Gastrocnemius medialis (tissue), 4 donors: ENCODE results near the gene ABCC10. TPM values are rescaled to one million over a fixed set of nuclear protein-coding genes. Genes with fewer than 3 reads are reported as not detected.
A peak's percentile ranks its signal among the peaks of the same experiment; 100 is the strongest.
"Not testable (repeated sequence)": the region's sequence is repeated elsewhere in the genome, so short reads cannot be mapped to it uniquely, and the experiment has no call there.

Experiments
- ATAC-seq, 2 donors: fragments of 150-250 bp; one replicate each; pipeline ENCODE4 v1.9.1; 2016
- DNase-seq, 2 donors: peaks; one replicate each; pipeline ENCODE4 v3.0.0-alpha.2; 2019
- H3K27ac ChIP-seq, 4 donors: fragments of 200-600 bp; sonication (generic); 1 replicate in 1 of 4; 2 replicates in 3 of 4; pipeline ENCODE4 v1.5.1; 2016 to 2018; ENCODE audit warnings: mild to moderate bottlenecking in 2 of 4, moderate library complexity in 1 of 4
- H3K27me3 ChIP-seq, 3 donors: fragments of 200-600 bp; sonication (generic) in 2 of 3; 1 replicate in 1 of 3; 2 replicates in 2 of 3; pipeline versions ENCODE4 v1.5.1 to v1.6.0; 2016 to 2019; ENCODE audit warnings: mild to moderate bottlenecking in 1 of 3, moderate library complexity in 1 of 3
- H3K36me3 ChIP-seq, 2 donors: fragments of 200-600 bp; sonication (generic) in 1 of 2; one replicate each; pipeline ENCODE4 v1.5.1; 2017 to 2018
- H3K4me1 ChIP-seq, 2 donors: fragments of 200-600 bp; sonication (generic) in 1 of 2; one replicate each; pipeline ENCODE4 v1.5.1; 2016 to 2017; ENCODE audit warnings: mild to moderate bottlenecking in 2 of 2
- H3K4me3 ChIP-seq, 4 donors: fragments of 200-600 bp; sonication (generic) in 3 of 4; 1 replicate in 1 of 4; 2 replicates in 3 of 4; pipeline ENCODE4 v1.5.1; 2016 to 2019; ENCODE audit warnings: mild to moderate bottlenecking in 2 of 4
- H3K9me3 ChIP-seq, 3 donors: fragments of 200-600 bp; sonication (generic) in 2 of 3; 1 replicate in 1 of 3; 2 replicates in 2 of 3; pipeline ENCODE4 v1.5.1; 2016 to 2019
- POLR2A ChIP-seq, 2 donors: fragments of 450-650 bp; IDR thresholded peaks; one replicate each; pipeline ENCODE4 v1.6.1; 2017; ENCODE audit warnings: antibody characterized with exemption in 2 of 2, mild to moderate bottlenecking in 2 of 2, moderate library complexity in 2 of 2
- in situ Hi-C, 4 donors: fragments of 200-750 bp; cut with MboI; loops; one replicate each; pipeline versions ENCODE4 v1.15.0 to v1.8.0; 2017; ENCODE audit warnings: low sequenced_read_pairs in 4 of 4
- intact Hi-C: fragments of 100-400 bp; cut with DNase I; formaldehyde crosslinking; loops from one replicate; pipeline ENCODE4 v1.15.1; 2023; ENCODE audit warnings: low total_unique reads
- total RNA-seq, 4 donors: library from RNA; depleted of rRNA; stranded (reverse); fragments of >200 nt; gene quantifications; one replicate each; pipeline versions ENCODE4 v1.1.0 to v1.2.3, GENCODE V29; 2016
- TF ChIP-seq, protein P1 (sequence below), 5 experiments: fragments of 450-650 bp in 3 of 5; fragments of 200-600 bp in 2 of 5; sonication (generic) in 2 of 5; IDR thresholded peaks in 4 of 5; conservative IDR thresholded peaks in 1 of 5; 1 replicate in 4 of 5; 2 replicates in 1 of 5; pipeline ENCODE4 v1.5.1; 2016 to 2019; ENCODE audit warnings: antibody characterized with exemption in 5 of 5, mild to moderate bottlenecking in 3 of 5, moderate library complexity in 3 of 5

ABCC10 gene
- total RNA-seq, 4 donors from 2014 or later, result 5.3 to 11.8 (median 8.6) TPM

DNA sequence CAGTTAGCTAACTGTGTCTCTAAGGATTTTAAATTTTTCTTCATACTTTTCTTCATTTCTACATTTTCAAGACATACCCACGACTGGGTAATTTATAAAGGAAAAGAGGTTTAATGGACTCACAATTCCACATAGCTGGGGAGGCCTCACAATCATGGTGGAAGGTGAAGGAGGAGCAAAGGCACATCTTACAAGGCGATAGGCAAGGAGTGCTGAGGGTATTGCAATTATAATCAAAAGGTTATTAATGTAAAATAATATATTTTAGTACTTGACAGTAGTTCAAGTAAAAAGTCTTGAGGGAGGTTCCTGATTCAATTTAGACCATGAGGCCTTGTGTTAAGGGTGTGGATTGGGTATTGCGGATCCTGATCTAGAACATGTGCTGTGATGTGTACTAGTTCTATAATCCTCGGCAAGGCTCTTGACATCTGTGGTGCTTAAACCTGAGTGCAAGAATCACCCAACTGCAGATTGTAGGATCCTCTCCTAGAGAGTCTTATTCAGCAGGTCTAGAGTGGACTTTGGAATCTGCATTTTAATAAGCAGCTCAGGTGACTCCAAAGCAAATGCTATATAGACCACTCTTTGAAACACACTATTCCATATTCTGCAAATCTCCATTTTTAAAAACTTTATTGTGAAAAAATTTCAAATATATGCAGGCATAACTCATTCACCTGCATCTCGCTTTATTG is 7.2 kb upstream of the ABCC10 start:
- TF ChIP-seq, protein P1, sequence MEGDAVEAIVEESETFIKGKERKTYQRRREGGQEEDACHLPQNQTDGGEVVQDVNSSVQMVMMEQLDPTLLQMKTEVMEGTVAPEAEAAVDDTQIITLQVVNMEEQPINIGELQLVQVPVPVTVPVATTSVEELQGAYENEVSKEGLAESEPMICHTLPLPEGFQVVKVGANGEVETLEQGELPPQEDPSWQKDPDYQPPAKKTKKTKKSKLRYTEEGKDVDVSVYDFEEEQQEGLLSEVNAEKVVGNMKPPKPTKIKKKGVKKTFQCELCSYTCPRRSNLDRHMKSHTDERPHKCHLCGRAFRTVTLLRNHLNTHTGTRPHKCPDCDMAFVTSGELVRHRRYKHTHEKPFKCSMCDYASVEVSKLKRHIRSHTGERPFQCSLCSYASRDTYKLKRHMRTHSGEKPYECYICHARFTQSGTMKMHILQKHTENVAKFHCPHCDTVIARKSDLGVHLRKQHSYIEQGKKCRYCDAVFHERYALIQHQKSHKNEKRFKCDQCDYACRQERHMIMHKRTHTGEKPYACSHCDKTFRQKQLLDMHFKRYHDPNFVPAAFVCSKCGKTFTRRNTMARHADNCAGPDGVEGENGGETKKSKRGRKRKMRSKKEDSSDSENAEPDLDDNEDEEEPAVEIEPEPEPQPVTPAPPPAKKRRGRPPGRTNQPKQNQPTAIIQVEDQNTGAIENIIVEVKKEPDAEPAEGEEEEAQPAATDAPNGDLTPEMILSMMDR (IDR thresholded peaks at IDR 0.05 in 4 of 5, conservative IDR thresholded peaks at IDR 0.05 in 1 of 5), result no peak
- TF ChIP-seq POLR2A (IDR thresholded peaks at IDR 0.05), result no peak
- no peak for ATAC-seq

DNA sequence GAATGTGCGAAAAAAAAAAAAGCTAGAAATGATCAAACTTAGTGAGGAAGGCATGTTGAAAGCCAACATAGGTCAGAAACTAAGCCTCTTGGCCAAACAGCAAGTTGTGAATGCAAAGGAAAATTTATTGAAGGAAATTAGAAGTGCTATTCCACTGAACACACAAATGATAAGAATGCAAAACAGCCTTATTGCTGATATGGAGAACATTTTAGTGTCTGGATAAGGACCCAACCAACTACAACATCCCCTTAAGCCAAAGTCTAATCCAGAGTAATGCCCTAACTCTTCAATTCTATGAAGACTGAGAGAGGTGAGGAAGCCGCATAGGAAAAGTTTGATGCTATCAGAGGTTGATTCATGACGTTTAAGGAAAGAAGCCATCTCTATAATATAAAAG is 5.5 kb upstream of the ABCC10 start:
- TF ChIP-seq POLR2A (IDR thresholded peaks at IDR 0.05), result no peak
- TF ChIP-seq, protein P1 (IDR thresholded peaks at IDR 0.05 in 4 of 5, conservative IDR thresholded peaks at IDR 0.05 in 1 of 5), result no peak
- H3K4me1 ChIP-seq, result no peaks in the 10 kb centered on the region
- ATAC-seq, result no peak
- no peak for DNase-seq
- no peaks in the 10 kb centered on the region for H3K9me3 ChIP-seq
- no peaks in the 10 kb centered on the region for H3K36me3 ChIP-seq
- H3K4me3 ChIP-seq, result no peak overlapping the region
- intact Hi-C loops, result no loop called here
- in situ Hi-C loops, result no loop called here
- H3K27me3 ChIP-seq, result no peaks in the 10 kb centered on the region
- H3K27ac ChIP-seq, result no peak overlapping the region

More for the DNA sequence above, 7.2 kb upstream of the ABCC10 start:
- no peaks in the 10 kb centered on the region for H3K4me1 ChIP-seq
- in situ Hi-C loops, result no loop called here
- DNase-seq, result no peak
- H3K4me3 ChIP-seq, result no peak overlapping the region
- H3K36me3 ChIP-seq, result no peaks in the 10 kb centered on the region
- intact Hi-C loops, result no loop called here
- no peaks in the 10 kb centered on the region for H3K27me3 ChIP-seq
- H3K9me3 ChIP-seq, result no peaks in the 10 kb centered on the region
- no peak overlapping the region for H3K27ac ChIP-seq

DNA sequence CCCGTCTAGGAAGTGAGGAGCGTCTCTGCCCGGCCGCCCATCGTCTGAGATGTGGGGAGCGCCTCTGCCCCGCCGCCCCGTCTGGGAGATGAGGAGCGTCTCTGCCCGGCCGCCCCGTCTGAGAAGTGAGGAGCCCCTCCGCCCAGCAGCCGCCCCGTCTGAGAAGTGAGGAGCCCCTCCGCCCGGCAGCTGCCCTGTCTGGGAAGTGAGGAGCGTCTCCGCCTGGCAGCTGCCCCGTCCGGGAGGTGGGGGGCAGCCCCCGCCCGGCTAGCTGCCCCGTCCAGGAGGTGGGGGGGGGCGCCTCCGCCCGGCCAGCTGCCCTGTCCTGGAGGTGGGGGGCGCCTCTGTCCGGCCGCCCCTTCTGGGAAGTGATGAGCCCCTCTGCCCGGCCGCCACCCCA is 2.3 kb upstream of the ABCC10 start:
- peaks cover 13 to 15% of the 10 kb centered on the region in 2 donors for H3K4me1 ChIP-seq
- ATAC-seq, H3K36me3 ChIP-seq, H3K27me3 ChIP-seq, DNase-seq, H3K9me3 ChIP-seq, H3K27ac ChIP-seq, in situ Hi-C loops, H3K4me3 ChIP-seq: not testable (repeated sequence)
- intact Hi-C loops, result loop anchor here (5.0 kb wide), 1 partner anchor 253 kb away; the partner anchor contains the start of gene SRF

DNA sequence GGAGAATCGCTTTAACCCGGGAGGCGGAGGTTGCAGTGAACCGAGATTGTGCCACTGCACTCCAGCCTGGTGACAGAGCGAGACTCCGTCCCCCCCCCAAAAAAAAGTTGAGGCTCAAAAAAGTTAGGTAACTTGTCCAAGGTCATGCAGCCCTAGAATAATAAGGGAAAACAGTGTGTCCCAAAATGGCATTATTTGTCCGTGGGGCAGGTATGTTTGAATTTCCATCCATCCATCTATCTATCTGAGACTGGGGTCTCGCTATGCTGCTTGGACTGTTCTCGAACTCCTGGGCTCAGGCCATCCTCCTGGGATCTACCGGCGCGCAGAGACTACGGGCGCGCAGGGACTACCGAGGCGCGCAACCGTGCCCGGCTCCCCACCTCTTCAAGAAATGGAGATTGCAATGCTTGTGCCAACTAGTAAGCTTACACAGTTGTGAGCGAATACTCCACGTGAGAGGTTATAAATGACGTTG is 374 bp upstream of the ABCC10 start:
- H3K4me3 ChIP-seq, result peak overlapping the region; percentile 81 to 92 (median 90)
- in situ Hi-C loops, result no loop called here
- ATAC-seq (no peak), DNase-seq (no peak)
- no peaks in the 10 kb centered on the region for H3K36me3 ChIP-seq
- peak overlapping the region; percentile 82 to 87 (median 87) for H3K27ac ChIP-seq
- TF ChIP-seq, protein P1 (IDR thresholded peaks at IDR 0.05 in 4 of 5, conservative IDR thresholded peaks at IDR 0.05 in 1 of 5), result no peak
- TF ChIP-seq POLR2A (IDR thresholded peaks at IDR 0.05), result no peak
- no peaks in the 10 kb centered on the region for H3K27me3 ChIP-seq
- intact Hi-C loops, result loop anchor here (1.0 to 5.0 kb wide), 3 partner anchors 58 to 255 kb away; partner anchors contain the start of genes POLR1C, SRF, YIPF3 and ZNF318
- no peaks in the 10 kb centered on the region for H3K9me3 ChIP-seq
- peaks cover 13 to 15% of the 10 kb centered on the region in 2 donors for H3K4me1 ChIP-seq

DNA sequence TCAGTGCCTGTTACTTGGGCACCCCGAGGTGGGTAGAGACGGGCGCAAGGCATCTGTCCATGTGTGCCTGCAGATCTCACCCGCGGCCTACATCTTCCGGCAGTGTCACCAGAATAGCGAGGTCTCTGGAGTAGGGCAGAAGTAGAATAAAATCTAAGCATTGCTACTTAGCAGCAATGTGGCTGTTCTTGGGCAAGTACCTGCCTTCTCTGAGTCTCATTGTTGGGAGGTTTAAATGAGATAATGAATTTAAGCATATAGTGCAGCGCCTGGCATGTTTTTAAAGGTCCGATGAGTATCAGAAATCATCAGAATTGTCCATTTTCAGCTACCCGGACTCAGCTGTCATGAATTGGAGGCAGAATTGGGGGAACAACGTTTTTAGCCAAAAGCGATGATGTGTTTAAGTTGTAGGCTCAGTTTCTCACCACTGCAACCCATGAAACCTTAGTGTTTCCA is 800 bp downstream of the ABCC10 start:
- Histone ChIP-seq H3K27me3 (no peaks in the 10 kb centered on the region), H3K27ac (peak overlapping the region; percentile 82 to 87 (median 87)), H3K4me3 (peak overlapping the region; percentile 81 to 92 (median 90)), H3K36me3 (peaks cover 0 to 10% of the 10 kb centered on the region in 2 donors), H3K4me1 (peaks cover 13 to 15% of the 10 kb centered on the region in 2 donors), H3K9me3 (no peaks in the 10 kb centered on the region)
- no peak for TF ChIP-seq POLR2A (IDR thresholded peaks at IDR 0.05)
- TF ChIP-seq, protein P1 (IDR thresholded peaks at IDR 0.05 in 4 of 5, conservative IDR thresholded peaks at IDR 0.05 in 1 of 5), result no peak
- no peak for ATAC-seq
- intact Hi-C loops (loop anchor here (5.0 kb wide), 1 partner anchor 256 kb away; the partner anchor contains the start of gene SRF), in situ Hi-C loops (no loop called here)
- no peak for DNase-seq
